K562 (cell line): ENCODE measurements around the gene MUC5AC. TPM values are rescaled to one million over a fixed set of nuclear protein-coding genes. Genes with fewer than 3 reads are reported as not detected.

Experiments
- ATAC-seq: fragments of 200-7000 bp; cut with Tn5 transposase; 3 replicates; pipeline ENCODE4 v1.9.1; 2020; ENCODE audit warnings: moderate library complexity
- BruUV-seq: library from RNA; stranded (reverse); fragments of 400-500 nt; replicated peaks from 2 replicates; lab custom pipeline; 2021; lab: Mats Ljungman, UMichigan
- CTCF ChIA-PET: fragments of 300-600 bp; formaldehyde crosslinking; extraction: SDS; loops from one replicate; lab custom pipeline; 2021; ENCODE audit warnings: low intra/inter-chr PET ratio; lab: Yijun Ruan, JAX
- POLR2A ChIA-PET: fragments of 300-600, 350-650 bp; sonication (Branson Sonifier 250); formaldehyde crosslinking; extraction: SDS; loops from one replicate; lab custom pipeline; 2021; ENCODE audit warnings: antibody characterized with exemption, inconsistent platforms; lab: Yijun Ruan, JAX
- DNase-seq, 4 experiments: peaks; one replicate each; pipeline versions ENCODE4 v3.0.0 to v3.0.0-alpha.2; 2011 to 2018; ENCODE audit warnings: low spot score in 3 of 4, mixed read lengths in 3 of 4; ENCODE audit errors: extremely low read depth in 1 of 4
- FAIRE-seq: peaks from 2 replicates; lab custom pipeline; 2011; peaks lifted over from hg19 to GRCh38; lab: Jason Lieb, UNC
- H2AFZ ChIP-seq: 2 replicates; pipeline ENCODE4 v1.6.0; 2011; ENCODE audit warnings: low read depth, low read length, control low read depth, inconsistent platforms
- H3K27ac ChIP-seq: fragments of 200-600 bp; 3 replicates; pipeline ENCODE4 v1.8.0; 2011; ENCODE audit warnings: low read depth, mild to moderate bottlenecking, control low read depth, inconsistent platforms, low read length, moderate library complexity, mixed read lengths; ENCODE audit errors: extremely low read depth
- H3K27me3 ChIP-seq, 2 experiments: fragments of 300-600 bp in 1 of 2; 2 replicates in 1 of 2; 3 replicates in 1 of 2; pipeline versions ENCODE4 v1.6.0 to v1.8.0; 2011; ENCODE audit warnings: inconsistent platforms in 2 of 2, low read length in 2 of 2, mild to moderate bottlenecking in 1 of 2, mixed read lengths in 1 of 2, moderate library complexity in 1 of 2; ENCODE audit not compliant: control insufficient read depth in 2 of 2, insufficient read depth in 2 of 2
- H3K36me3 ChIP-seq: fragments of 300-600 bp; 3 replicates; pipeline ENCODE4 v1.8.0; 2011; ENCODE audit warnings: mild to moderate bottlenecking, low read length, inconsistent platforms; ENCODE audit not compliant: control insufficient read depth, insufficient read depth
- H3K4me1 ChIP-seq, 2 experiments: fragments of 200-600 bp in 1 of 2; replicated peaks in 1 of 2; 2 replicates in 1 of 2; 3 replicates in 1 of 2; pipeline versions ENCODE4 v1.5.1 to v1.8.0; 2011; ENCODE audit warnings: inconsistent platforms in 2 of 2, low read length in 2 of 2, mild to moderate bottlenecking in 1 of 2, mixed read lengths in 1 of 2, moderate library complexity in 1 of 2; ENCODE audit not compliant: control insufficient read depth in 2 of 2, insufficient read depth in 2 of 2
- H3K4me2 ChIP-seq: 2 replicates; pipeline ENCODE4 v1.6.1; 2011; ENCODE audit warnings: low read length, control low read depth, inconsistent platforms, mixed read lengths; ENCODE audit not compliant: insufficient read depth
- H3K4me3 ChIP-seq: fragments of 200-600 bp; sonication (generic), shearing (Covaris generic); 2 replicates; pipeline ENCODE4 v1.5.1; 2016; ENCODE audit warnings: control low read depth, inconsistent platforms
- H3K79me2 ChIP-seq: fragments of 200-600 bp; 3 replicates; pipeline ENCODE4 v1.8.0; 2011; ENCODE audit warnings: low read length, inconsistent platforms; ENCODE audit not compliant: control insufficient read depth, insufficient read depth
- H3K9ac ChIP-seq, 2 experiments: 2 replicates each; pipeline versions ENCODE4 v1.6.0 to v1.6.1; 2011; ENCODE audit warnings: low read depth in 2 of 2, low read length in 2 of 2, control low read depth in 1 of 2, inconsistent platforms in 1 of 2, mild to moderate bottlenecking in 1 of 2, mixed read lengths in 1 of 2; ENCODE audit not compliant: insufficient read depth in 1 of 2
- H3K9me1 ChIP-seq: one replicate; pipeline ENCODE4 v1.6.0; 2011; ENCODE audit warnings: inconsistent platforms, mild to moderate bottlenecking, low read length, moderate library complexity; ENCODE audit not compliant: control insufficient read depth, insufficient read depth
- H3K9me3 ChIP-seq: replicated peaks from 2 replicates; pipeline ENCODE4 v1.5.1; 2011; ENCODE audit warnings: low read depth, low read length, inconsistent platforms; ENCODE audit not compliant: control insufficient read depth, insufficient read depth
- H4K20me1 ChIP-seq: replicated peaks from 2 replicates; pipeline ENCODE4 v1.6.1; 2011; ENCODE audit warnings: low read length, inconsistent platforms, mixed read lengths; ENCODE audit not compliant: control insufficient read depth, insufficient read depth
- ARID1B ChIP-seq: fragments of 450-650 bp; IDR thresholded peaks from 2 replicates; pipeline ENCODE4 v1.6.1; 2016; ENCODE audit warnings: antibody characterized with exemption, mild to moderate bottlenecking, inconsistent platforms
- ARID2 ChIP-seq: fragments of 450-650 bp; IDR thresholded peaks from 2 replicates; pipeline ENCODE4 v1.6.1; 2017; ENCODE audit warnings: antibody characterized with exemption, mild to moderate bottlenecking
- ASH1L ChIP-seq: fragments of 450-650 bp; IDR thresholded peaks from 2 replicates; pipeline ENCODE4 v1.6.1; 2018; ENCODE audit warnings: borderline replicate concordance, mild to moderate bottlenecking, low read depth; ENCODE audit not compliant: partially characterized antibody
- CREBBP ChIP-seq: IDR thresholded peaks from one replicate; pipeline ENCODE4 v1.6.1; 2012; ENCODE audit warnings: low read depth, mild to moderate bottlenecking, control low read depth, inconsistent platforms, low read length
- E2F6 ChIP-seq, 2 experiments: IDR thresholded peaks; 2 replicates each; pipeline ENCODE4 v1.6.1; 2011; ENCODE audit warnings: borderline replicate concordance in 1 of 2, control low read depth in 1 of 2, low read depth in 1 of 2, low read length in 1 of 2, mild to moderate bottlenecking in 1 of 2, mixed read lengths in 1 of 2, moderate library complexity in 1 of 2; ENCODE audit not compliant: insufficient read depth in 1 of 2, insufficient read length in 1 of 2, poor library complexity in 1 of 2, severe bottlenecking in 1 of 2; ENCODE audit errors: extremely low read depth in 1 of 2
- EHMT2 ChIP-seq: fragments of 450-650 bp; IDR thresholded peaks from 2 replicates; pipeline ENCODE4 v1.6.1; 2018; ENCODE audit warnings: antibody characterized with exemption
- HNRNPL ChIP-seq: fragments of 200-400 bp; formaldehyde crosslinking; IDR thresholded peaks from 2 replicates; pipeline ENCODE4 v1.6.1; 2017; ENCODE audit warnings: low read depth, mild to moderate bottlenecking, low read length
- KDM5B ChIP-seq: fragments of 200-600 bp; sonication (generic); IDR thresholded peaks from 2 replicates; pipeline ENCODE4 v1.6.1; 2012; ENCODE audit warnings: low read depth, mild to moderate bottlenecking, moderate library complexity, low read length, control low read depth, inconsistent platforms; ENCODE audit not compliant: insufficient replicate concordance
- LCOR ChIP-seq: sonication (generic); formaldehyde crosslinking; IDR thresholded peaks from 2 replicates; pipeline ENCODE4 v1.8.0; 2022; ENCODE audit warnings: mild to moderate bottlenecking, missing genetic modification reagents
- NFE2 ChIP-seq: IDR thresholded peaks from 2 replicates; pipeline ENCODE4 v1.6.1; 2014; ENCODE audit warnings: antibody characterized with exemption, low read depth
- NONO ChIP-seq, 2 experiments: fragments of 200-400 bp in 1 of 2; fragments of 450-650 bp in 1 of 2; formaldehyde crosslinking in 1 of 2; IDR thresholded peaks; 2 replicates each; pipeline ENCODE4 v1.6.1; 2017; ENCODE audit warnings: low read depth in 2 of 2, mild to moderate bottlenecking in 2 of 2, moderate library complexity in 2 of 2, low read length in 1 of 2
- RNF2 ChIP-seq: sonication (generic); IDR thresholded peaks from 2 replicates; pipeline ENCODE4 v1.6.1; 2016
- SNIP1 ChIP-seq: fragments of 450-650 bp; IDR thresholded peaks from 2 replicates; pipeline ENCODE4 v1.7.1; 2017; ENCODE audit warnings: low read depth, mild to moderate bottlenecking
- TRIM24 ChIP-seq, 2 experiments: fragments of 450-650 bp; IDR thresholded peaks; 2 replicates each; pipeline ENCODE4 v1.6.1; 2016
- ZZZ3 ChIP-seq: fragments of 450-650 bp; IDR thresholded peaks from 2 replicates; pipeline ENCODE4 v1.6.1; 2016; ENCODE audit warnings: antibody characterized with exemption, mild to moderate bottlenecking, moderate library complexity
- WGBS: fragments of 100-300 bp; shearing (Covaris generic); methylation state at CpG from one replicate; pipeline ENCODE4 v1.1.6; 2016; ENCODE audit warnings: low coverage, mixed read lengths; ENCODE audit not compliant: insufficient coverage; ENCODE audit errors: missing lambda C conversion rate; 5-methylcytosine and 5-hydroxymethylcytosine counted together
- in situ Hi-C: fragments of 300-500 bp; cut with MboI; formaldehyde crosslinking; loops from 4 replicates; pipeline ENCODE4 v1.15.0; 2018; ENCODE audit warnings: inconsistent platforms, mixed read lengths
- intact Hi-C: fragments of 100-400 bp; cut with micrococcal nuclease; formaldehyde crosslinking; loops from 2 replicates; pipeline ENCODE4 v1.14.2; 2022
- polyA plus RNA-seq, 8 experiments: library from polyadenylated mRNA; depleted of rRNA in 4 of 8; stranded (reverse) in 5 of 8; unstranded in 3 of 8; fragments of >200 nt; fragmentation: Nextera tagmentation in 2 of 8; fragmentation: Illumina TruSeq in 1 of 8; extraction: Ambion mirVana in 2 of 8; extraction: Trizol in 1 of 8; gene quantifications; 2 replicates each; pipeline versions ENCODE4 v1.2.1 to v1.2.3, GENCODE V29; 2011 to 2014; ENCODE audit warnings: inconsistent platforms in 1 of 8, missing spikeins in 1 of 8
- total RNA-seq, 7 experiments: library from RNA; depleted of rRNA in 6 of 7; stranded (reverse); fragments of >200 nt in 6 of 7; fragmentation: Illumina TruSeq in 2 of 7; extraction: Trizol in 2 of 7; gene quantifications; 2 replicates each; pipeline versions ENCODE4 v1.2.1 to v1.2.3, GENCODE V29; 2011 to 2021; ENCODE audit warnings: low replicate concordance in 1 of 7
- TF ChIP-seq, protein P1 (sequence below): sonication (generic); formaldehyde crosslinking; IDR thresholded peaks from 2 replicates; pipeline ENCODE4 v1.8.0; 2022; ENCODE audit warnings: mild to moderate bottlenecking, missing genetic modification reagents, borderline replicate concordance

The MUC5AC gene
- total and polyA plus RNA-seq, 9 of the 15 experiments (the other 6 are each of a cell fraction or from before 2014, with no cell fraction given): not detected

GRCh38 chr11:1111545-1112212, 46.1 kb upstream of the MUC5AC start:
- no peak for TF ChIP-seq KDM5B
- no peak for TF ChIP-seq TRIM24 (IDR thresholded peaks at IDR 0.05)
- TF ChIP-seq, protein P1, sequence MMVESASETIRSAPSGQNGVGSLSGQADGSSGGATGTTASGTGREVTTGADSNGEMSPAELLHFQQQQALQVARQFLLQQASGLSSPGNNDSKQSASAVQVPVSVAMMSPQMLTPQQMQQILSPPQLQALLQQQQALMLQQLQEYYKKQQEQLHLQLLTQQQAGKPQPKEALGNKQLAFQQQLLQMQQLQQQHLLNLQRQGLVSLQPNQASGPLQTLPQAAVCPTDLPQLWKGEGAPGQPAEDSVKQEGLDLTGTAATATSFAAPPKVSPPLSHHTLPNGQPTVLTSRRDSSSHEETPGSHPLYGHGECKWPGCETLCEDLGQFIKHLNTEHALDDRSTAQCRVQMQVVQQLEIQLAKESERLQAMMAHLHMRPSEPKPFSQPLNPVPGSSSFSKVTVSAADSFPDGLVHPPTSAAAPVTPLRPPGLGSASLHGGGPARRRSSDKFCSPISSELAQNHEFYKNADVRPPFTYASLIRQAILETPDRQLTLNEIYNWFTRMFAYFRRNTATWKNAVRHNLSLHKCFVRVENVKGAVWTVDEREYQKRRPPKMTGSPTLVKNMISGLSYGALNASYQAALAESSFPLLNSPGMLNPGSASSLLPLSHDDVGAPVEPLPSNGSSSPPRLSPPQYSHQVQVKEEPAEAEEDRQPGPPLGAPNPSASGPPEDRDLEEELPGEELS: no peak
- no peak for TF ChIP-seq LCOR (CRISPR knock-in tag)
- no peak for TF ChIP-seq CREBBP
- no peak for TF ChIP-seq NONO (IDR thresholded peaks at IDR 0.05; ENCODE audit: low read depth in 2 of 2, low read length in 1 of 2)
- TF ChIP-seq E2F6 (IDR thresholded peaks at IDR 0.05; ENCODE audit: borderline replicate concordance in 1 of 2, extremely low read depth in 1 of 2, insufficient read depth in 1 of 2, insufficient read length in 1 of 2, low read depth in 1 of 2, low read length in 1 of 2, poor library complexity in 1 of 2, severe bottlenecking in 1 of 2): no peak
- TF ChIP-seq NFE2: no peak
- no peak for TF ChIP-seq EHMT2
- TF ChIP-seq RNF2: no peak
- TF ChIP-seq ARID1B: no peak
- no peak for TF ChIP-seq ASH1L
- no peak for TF ChIP-seq HNRNPL
- TF ChIP-seq ZZZ3: no peak
- TF ChIP-seq ARID2: no peak
- TF ChIP-seq SNIP1: no peak
- TF ChIP-seq, all 486 proteins: peak for 0
- no peaks in the 10 kb centered on the region for H3K36me3 ChIP-seq
- intact Hi-C loops: loop anchor here (10.0 kb wide), 1 partner anchor 463 kb away; the partner anchor contains the start of gene DUSP8
- H3K9ac ChIP-seq: no peak overlapping the region
- no peak overlapping the region for H2AFZ ChIP-seq
- H4K20me1 ChIP-seq: no peaks in the 10 kb centered on the region
- H3K4me2 ChIP-seq: no peak overlapping the region
- no peaks in the 10 kb centered on the region for H3K9me3 ChIP-seq
- H3K27ac ChIP-seq: no peak overlapping the region
- in situ Hi-C loops: no loop called here
- H3K79me2 ChIP-seq: no peaks in the 10 kb centered on the region
- H3K4me3 ChIP-seq: no peak overlapping the region
- peaks cover 0 to 26% of the 10 kb centered on the region in 2 experiments; a peak in 1 of 5 replicates for H3K4me1 ChIP-seq
- WGBS: 4% methylated on average over 10 of the region's 10 CpGs
- ATAC-seq: no peak
- H3K9me1 ChIP-seq: no peaks in the 10 kb centered on the region
- CTCF ChIA-PET: no interaction called here
- no peak for FAIRE-seq
- POLR2A ChIA-PET: interaction anchor here (0.6 kb wide), 1 partner anchor 29 kb away, joined by 4 read pairs; no protein-coding TSS in a partner anchor
- H3K27me3 ChIP-seq: peaks cover 6 to 32% of the 10 kb centered on the region in 2 experiments; a peak in 4 of 5 replicates
- BruUV-seq: no TSS peak
- no peak for DNase-seq
